AG04450 (cell line): Measurements from ENCODE around the gene SKP1. TPM values are rescaled to one million over a fixed set of nuclear protein-coding genes. Genes with fewer than 3 reads are reported as not detected.

Source experiments
- CTCF ChIA-PET: fragments of 300-600, 350-600 bp; formaldehyde crosslinking; extraction: SDS; loops from one replicate; lab custom pipeline; 2022; ENCODE audit warnings: antibody characterized with exemption, inconsistent platforms; lab: Charles Lee
- POLR2A ChIA-PET: fragments of 350-600 bp; formaldehyde crosslinking; extraction: SDS; loops from one replicate; lab custom pipeline; 2021; ENCODE audit warnings: antibody characterized with exemption, inconsistent platforms; lab: Yijun Ruan, JAX
- DNase-seq: peaks from one replicate; pipeline ENCODE4 v3.0.0-alpha.2; 2011; ENCODE audit warnings: low read depth, low spot score
- H3K27ac ChIP-seq: one replicate; pipeline ENCODE4 v1.5.1; 2012; ENCODE audit warnings: low read depth, low read length, control low read depth
- H3K27me3 ChIP-seq: one replicate; pipeline ENCODE4 v1.6.0; 2012; ENCODE audit warnings: low read length; ENCODE audit not compliant: control insufficient read depth, insufficient read depth
- H3K4me3 ChIP-seq: 2 replicates; pipeline ENCODE4 v1.5.1; 2011; ENCODE audit warnings: mild to moderate bottlenecking, low read depth, low read length, control low read depth
- H3K9me3 ChIP-seq: 2 replicates; pipeline ENCODE4 v1.5.1; 2012; ENCODE audit warnings: low read length; ENCODE audit not compliant: control insufficient read depth, insufficient read depth
- polyA plus RNA-seq: library from polyadenylated mRNA; depleted of rRNA; stranded (reverse); fragments of >200 nt; gene quantifications from 2 replicates; pipeline ENCODE4 v1.2.3, GENCODE V29; 2011
- TF ChIP-seq, protein P1 (sequence below): IDR thresholded peaks from 2 replicates; pipeline ENCODE4 v1.5.1; 2011; ENCODE audit warnings: low read depth, low read length, control low read depth, inconsistent platforms

Gene SKP1
- polyA plus RNA-seq, 1 experiment, result 1,036 TPM

DNA sequence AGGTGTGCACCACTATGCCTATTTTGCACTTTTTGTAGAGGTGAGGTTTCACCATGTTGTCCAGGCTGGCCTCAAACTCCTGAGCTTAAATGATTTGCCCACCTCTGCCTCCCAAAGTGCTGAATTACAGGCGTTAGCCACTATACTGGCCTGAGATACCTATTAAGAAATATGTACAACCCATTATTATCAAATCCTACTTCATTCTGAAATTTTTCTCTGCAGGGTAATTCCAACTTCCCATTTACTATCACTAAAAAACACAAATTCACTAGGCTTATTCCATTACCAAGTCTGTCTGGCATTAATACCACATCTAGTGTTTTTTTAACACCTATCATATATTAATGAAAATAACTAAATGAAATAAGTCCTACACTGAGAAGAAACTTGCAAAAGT, 30.9 kb upstream of the SKP1 start:
- TF ChIP-seq, protein P1, sequence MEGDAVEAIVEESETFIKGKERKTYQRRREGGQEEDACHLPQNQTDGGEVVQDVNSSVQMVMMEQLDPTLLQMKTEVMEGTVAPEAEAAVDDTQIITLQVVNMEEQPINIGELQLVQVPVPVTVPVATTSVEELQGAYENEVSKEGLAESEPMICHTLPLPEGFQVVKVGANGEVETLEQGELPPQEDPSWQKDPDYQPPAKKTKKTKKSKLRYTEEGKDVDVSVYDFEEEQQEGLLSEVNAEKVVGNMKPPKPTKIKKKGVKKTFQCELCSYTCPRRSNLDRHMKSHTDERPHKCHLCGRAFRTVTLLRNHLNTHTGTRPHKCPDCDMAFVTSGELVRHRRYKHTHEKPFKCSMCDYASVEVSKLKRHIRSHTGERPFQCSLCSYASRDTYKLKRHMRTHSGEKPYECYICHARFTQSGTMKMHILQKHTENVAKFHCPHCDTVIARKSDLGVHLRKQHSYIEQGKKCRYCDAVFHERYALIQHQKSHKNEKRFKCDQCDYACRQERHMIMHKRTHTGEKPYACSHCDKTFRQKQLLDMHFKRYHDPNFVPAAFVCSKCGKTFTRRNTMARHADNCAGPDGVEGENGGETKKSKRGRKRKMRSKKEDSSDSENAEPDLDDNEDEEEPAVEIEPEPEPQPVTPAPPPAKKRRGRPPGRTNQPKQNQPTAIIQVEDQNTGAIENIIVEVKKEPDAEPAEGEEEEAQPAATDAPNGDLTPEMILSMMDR, result no peak
- ChIA-PET POLR2A (no interaction called here), CTCF (interaction anchor here (0.6 to 5.1 kb wide), 3 partner anchors 23 to 173 kb away, joined by 3 to 30 read pairs (median 4); no protein-coding TSS in a partner anchor)

DNA sequence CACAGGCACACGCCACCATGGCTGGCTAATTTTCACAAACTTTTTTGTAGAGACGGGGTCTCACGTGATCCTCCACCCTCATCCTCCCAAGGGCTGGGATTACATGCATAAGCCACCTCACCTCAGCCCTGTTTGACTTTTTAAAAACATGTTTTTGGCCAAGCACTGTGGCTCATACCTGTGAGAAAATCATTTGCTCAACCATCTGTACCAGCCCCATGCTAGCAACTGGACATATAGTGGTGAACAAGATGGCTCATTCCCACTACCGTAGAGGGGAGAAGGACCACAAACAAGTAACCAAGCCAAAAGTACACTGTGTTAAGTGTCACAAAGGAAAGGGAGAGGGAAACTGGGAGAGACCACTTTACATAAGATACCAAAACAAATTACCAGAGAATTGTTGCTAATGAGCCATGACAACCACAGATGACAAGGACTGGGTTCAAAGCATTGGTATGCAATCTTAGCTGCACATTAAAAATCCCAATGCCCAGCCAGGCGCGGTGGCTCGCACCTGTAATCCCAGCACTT, 29.9 kb upstream of the SKP1 start:
- no peaks in the 10 kb centered on the region for H3K27me3 ChIP-seq
- no peak for DNase-seq
- TF ChIP-seq, protein P1, result no peak
- H3K4me3 ChIP-seq, result no peak overlapping the region
- H3K27ac ChIP-seq, result no peak overlapping the region
- ChIA-PET POLR2A (no interaction called here), CTCF (interaction anchor here (1.9 to 5.1 kb wide), 2 partner anchors 22 to 83 kb away, joined by 9 to 30 read pairs; no protein-coding TSS in a partner anchor)
- no peaks in the 10 kb centered on the region for H3K9me3 ChIP-seq

More for the DNA sequence above, 30.9 kb upstream of the SKP1 start:
- Histone ChIP-seq H3K9me3 (no peaks in the 10 kb centered on the region), H3K27ac (no peak overlapping the region), H3K27me3 (no peaks in the 10 kb centered on the region), H3K4me3 (no peak overlapping the region)
- no peak for DNase-seq

DNA sequence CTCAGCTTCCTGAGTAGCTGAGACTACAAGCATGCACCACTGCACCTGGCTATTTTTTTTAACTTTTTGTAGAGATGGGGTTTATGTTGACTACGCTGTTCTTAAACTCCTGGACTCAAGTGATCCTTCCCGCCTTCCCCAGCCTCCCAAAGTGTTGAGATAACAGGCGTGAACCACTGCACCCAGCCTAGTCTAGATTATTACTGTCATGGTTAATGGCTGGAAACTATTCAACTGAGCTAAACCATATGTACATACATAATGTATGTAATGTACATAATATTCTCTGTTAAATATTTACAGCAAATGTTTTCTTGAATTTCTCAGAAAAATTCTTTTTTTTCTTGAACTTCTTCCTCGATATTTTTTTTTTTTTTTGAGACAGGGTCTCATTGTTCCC, 27.8 kb upstream of the SKP1 start:
- POLR2A ChIA-PET, result no interaction called here
- no peak for DNase-seq
- Histone ChIP-seq H3K4me3 (no peak overlapping the region), H3K27ac (no peak overlapping the region), H3K27me3 (no peaks in the 10 kb centered on the region), H3K9me3 (no peaks in the 10 kb centered on the region)
- CTCF ChIA-PET, result interaction anchor here (1.0 to 1.9 kb wide), 5 partner anchors 21 to 85 kb away, joined by 4 to 9 read pairs (median 5); partner anchors contain the start of gene PPP2CA
- TF ChIP-seq, protein P1, result no peak

DNA sequence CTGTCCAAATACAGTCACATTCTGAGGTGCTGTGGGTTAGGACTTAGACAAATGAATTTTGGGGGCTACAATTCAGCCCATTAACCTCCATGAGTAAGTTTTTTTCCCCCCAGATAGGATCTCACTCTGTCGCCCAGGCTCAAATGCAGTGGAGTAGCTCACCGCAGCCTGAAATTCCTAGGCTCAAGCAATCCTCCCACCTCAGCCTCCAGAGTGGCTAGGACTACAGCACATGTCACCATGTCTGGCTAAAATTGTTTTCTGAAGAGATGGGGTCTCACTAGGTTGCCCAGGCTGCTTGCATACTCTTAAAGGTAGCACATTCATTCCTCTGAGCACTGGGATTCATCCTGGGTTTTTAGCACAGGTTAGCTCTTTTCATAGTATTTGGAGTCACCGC, 26.9 kb upstream of the SKP1 start:
- ChIA-PET CTCF (interaction anchor here (0.9 to 1.6 kb wide), 2 partner anchors 23 to 86 kb away, joined by 3 to 5 read pairs; partner anchors contain the start of gene PPP2CA), POLR2A (interaction anchor here (1.0 kb wide), 1 partner anchor 23 kb away, joined by 3 read pairs; the partner anchor contains the start of gene PPP2CA)
- TF ChIP-seq, protein P1, result no peak
- no peak overlapping the region for H3K4me3 ChIP-seq
- no peak overlapping the region for H3K27ac ChIP-seq
- H3K27me3 ChIP-seq, result no peaks in the 10 kb centered on the region
- H3K9me3 ChIP-seq, result no peaks in the 10 kb centered on the region
- no peak for DNase-seq

DNA sequence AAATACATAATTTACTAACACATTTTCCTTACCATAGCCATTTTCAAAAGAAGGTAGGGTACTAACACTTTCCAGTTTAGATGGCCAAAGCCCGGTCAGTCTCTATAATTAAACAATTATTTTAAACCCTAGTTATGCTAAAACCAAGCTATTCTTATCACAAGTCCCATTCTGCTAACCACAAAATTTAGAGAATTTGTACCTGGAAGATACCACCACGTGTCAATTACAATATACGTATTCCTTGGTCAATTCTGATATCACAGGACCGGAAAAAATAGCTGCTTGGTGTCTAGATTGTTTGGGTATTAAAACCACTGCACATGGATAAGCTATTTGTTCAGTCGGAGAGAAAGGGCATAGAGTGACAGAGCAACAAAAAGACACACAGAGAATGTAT, 18.9 kb upstream of the SKP1 start:
- ChIA-PET CTCF (interaction anchor here (1.0 to 3.2 kb wide), 3 partner anchors 12 to 93 kb away, joined by 3 to 21 read pairs (median 4); no protein-coding TSS in a partner anchor), POLR2A (interaction anchor here (0.5 to 0.6 kb wide), 3 partner anchors 9 to 92 kb away, joined by 3 read pairs; no protein-coding TSS in a partner anchor)
- H3K9me3 ChIP-seq, result no peaks in the 10 kb centered on the region
- H3K4me3 ChIP-seq, result no peak overlapping the region
- DNase-seq, result no peak
- H3K27me3 ChIP-seq, result no peaks in the 10 kb centered on the region
- no peak overlapping the region for H3K27ac ChIP-seq
- TF ChIP-seq, protein P1, result no peak
